CD4-positive, alpha-beta T cell (primary cell): ENCODE data around the gene KCNIP4. TPM values are rescaled to one million over a fixed set of nuclear protein-coding genes. Genes with fewer than 3 reads are reported as not detected.

Source experiments
- ATAC-seq: fragments of 200-7000 bp; cut with Tn5 transposase; one replicate; pipeline ENCODE4 v1.10.0; 2022; ENCODE audit warnings: mild to moderate bottlenecking; ENCODE audit not compliant: poor library complexity
- CTCF ChIA-PET: fragments of 350-600 bp; sonication (Branson Sonifier 250); formaldehyde crosslinking; loops from one replicate; lab custom pipeline; 2021; ENCODE audit warnings: antibody characterized with exemption, inconsistent platforms; lab: Charles Lee
- POLR2A ChIA-PET: fragments of 350-600 bp; sonication (Branson Sonifier 250); formaldehyde crosslinking; loops from one replicate; lab custom pipeline; 2021; ENCODE audit warnings: antibody characterized with exemption, inconsistent platforms; lab: Charles Lee
- DNase-seq, 14 experiments: peaks; one replicate each; pipeline ENCODE4 v3.0.0-alpha.2; 2013 to 2020; ENCODE audit warnings: mixed read lengths in 2 of 14
- H3K27ac ChIP-seq, 2 donors: one replicate each; pipeline versions ENCODE4 v1.5.1 to v1.7.0; 2013; ENCODE audit warnings: low read length in 2 of 2, low read depth in 1 of 2, mild to moderate bottlenecking in 1 of 2
- H3K27me3 ChIP-seq, 2 experiments: 1 replicate in 1 of 2; 2 replicates in 1 of 2; pipeline versions ENCODE4 v1.6.1 to v1.7.0; 2013; ENCODE audit warnings: low read length in 2 of 2, control low read depth in 1 of 2, mild to moderate bottlenecking in 1 of 2, moderate library complexity in 1 of 2; ENCODE audit not compliant: insufficient read depth in 2 of 2, control insufficient read depth in 1 of 2
- H3K36me3 ChIP-seq: one replicate; pipeline ENCODE4 v1.6.1; 2013; ENCODE audit warnings: low read length, control low read depth; ENCODE audit not compliant: insufficient read depth
- H3K4me1 ChIP-seq: one replicate; pipeline ENCODE4 v1.6.1; 2013; ENCODE audit warnings: low read length, control low read depth; ENCODE audit not compliant: insufficient read depth
- H3K4me3 ChIP-seq: one replicate; pipeline ENCODE4 v1.5.1; 2013; ENCODE audit warnings: mild to moderate bottlenecking, low read length, moderate library complexity
- H3K9me3 ChIP-seq, 2 experiments: 1 replicate in 1 of 2; 2 replicates in 1 of 2; pipeline versions ENCODE4 v1.6.1 to v1.7.0; 2013; ENCODE audit warnings: low read length in 2 of 2, mild to moderate bottlenecking in 2 of 2, control low read depth in 1 of 2, moderate library complexity in 1 of 2; ENCODE audit not compliant: control insufficient read depth in 1 of 2, insufficient read depth in 1 of 2
- H3K27ac Mint-ChIP-seq: one replicate; pipeline ENCODE4 v1.8.0; 2020; ENCODE audit warnings: mixed read lengths
- H3K27me3 Mint-ChIP-seq: one replicate; pipeline ENCODE4 v1.8.0; 2021; ENCODE audit warnings: mixed read lengths
- H3K36me3 Mint-ChIP-seq: one replicate; pipeline ENCODE4 v1.8.0; 2021; ENCODE audit warnings: low read depth, mixed read lengths
- H3K4me1 Mint-ChIP-seq: one replicate; pipeline ENCODE4 v1.8.0; 2021; ENCODE audit warnings: low read depth, mixed read lengths
- H3K4me3 Mint-ChIP-seq: one replicate; pipeline ENCODE4 v1.8.0; 2020; ENCODE audit warnings: mild to moderate bottlenecking, mixed read lengths
- H3K9me3 Mint-ChIP-seq: one replicate; pipeline ENCODE4 v1.8.0; 2020; ENCODE audit warnings: mixed read lengths
- CTCF ChIP-seq: fragments of 200-600 bp; IDR thresholded peaks from one replicate; pipeline ENCODE4 v1.8.0; 2022; ENCODE audit warnings: antibody characterized with exemption, mild to moderate bottlenecking
- intact Hi-C, 2 experiments: fragments of 100-400 bp; cut with DNase I in 1 of 2; cut with micrococcal nuclease in 1 of 2; formaldehyde crosslinking; loops; one replicate each; pipeline versions ENCODE4 v1.15.1 to v1.9.0; 2023 to 2025; cut with DNase I, micrococcal nuclease
- total RNA-seq, 174 experiments: library from RNA in 2 of 174; stranded (reverse) in 2 of 174; gene quantifications; one replicate each; pipeline ENCODE4 v1.2.3 and lab custom pipeline; 2021 to 2026

KCNIP4 gene
- total RNA-seq, 2 experiments from 2014 or later = not detected

GRCh38 chr4:20925176-20925575 is 1023.4 kb downstream of the KCNIP4 start:
- CTCF ChIA-PET = no interaction called here

DNA sequence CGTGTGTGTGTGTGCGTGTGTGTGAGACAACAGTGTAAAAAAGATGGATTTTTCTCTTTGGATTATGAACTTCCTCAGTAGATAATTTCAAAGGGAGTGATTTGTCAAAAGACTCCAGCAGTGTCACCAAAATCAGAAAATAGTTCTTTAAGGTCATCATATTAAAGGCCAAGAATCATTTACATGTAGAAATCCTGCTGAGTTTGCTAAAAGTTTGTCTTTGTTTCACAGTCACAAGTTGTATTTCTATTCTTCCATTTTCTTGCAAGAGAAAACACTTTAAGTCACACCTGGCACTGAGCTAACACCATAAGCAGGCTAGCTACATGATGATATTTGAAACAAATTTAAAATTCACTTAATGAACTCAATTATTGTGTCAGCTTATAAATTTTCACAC is 1025.6 kb downstream of the KCNIP4 start:
- Mint-ChIP-seq H3K27me3 (no peaks in the 10 kb centered on the region), H3K27ac (no peak overlapping the region), H3K4me1 (peaks cover 3% of the 10 kb centered on the region), H3K9me3 (peaks cover 6% of the 10 kb centered on the region), H3K4me3 (no peak overlapping the region), H3K36me3 (no peaks in the 10 kb centered on the region)
- H3K9me3 ChIP-seq = no peaks in the 10 kb centered on the region
- H3K4me1 ChIP-seq = no peaks in the 10 kb centered on the region
- no peak overlapping the region for H3K27ac ChIP-seq
- ChIA-PET CTCF (no interaction called here), POLR2A (no interaction called here)
- DNase-seq (no peak), ATAC-seq (no peak)
- H3K27me3 ChIP-seq = no peaks in the 10 kb centered on the region
- no peaks in the 10 kb centered on the region for H3K36me3 ChIP-seq
- intact Hi-C loops = no loop called here
- TF ChIP-seq CTCF = no peak
- no peak overlapping the region for H3K4me3 ChIP-seq

More at GRCh38 chr4:20925176-20925575, 1023.4 kb downstream of the KCNIP4 start:
- no peak for ATAC-seq
- Mint-ChIP-seq H3K27me3 (no peaks in the 10 kb centered on the region), H3K36me3 (no peaks in the 10 kb centered on the region), H3K9me3 (peaks cover 6% of the 10 kb centered on the region), H3K4me3 (no peak overlapping the region), H3K27ac (no peak overlapping the region), H3K4me1 (no peaks in the 10 kb centered on the region)
- Histone ChIP-seq H3K4me3 (no peak overlapping the region), H3K27me3 (no peaks in the 10 kb centered on the region), H3K36me3 (no peaks in the 10 kb centered on the region), H3K9me3 (no peaks in the 10 kb centered on the region), H3K27ac (no peak overlapping the region), H3K4me1 (no peaks in the 10 kb centered on the region)
- DNase-seq = no peak
- intact Hi-C loops = no loop called here
- no peak for TF ChIP-seq CTCF
- POLR2A ChIA-PET = no interaction called here

GRCh38 chr4:20916106-20916505 is 1032.5 kb downstream of the KCNIP4 start:
- POLR2A ChIA-PET = interaction anchor here (0.6 to 1.4 kb wide), 2 partner anchors 14 to 44 kb away, joined by 3 read pairs; no protein-coding TSS in a partner anchor
- CTCF ChIA-PET = no interaction called here
- ATAC-seq = peak; percentile 56

More at GRCh38 chr4:20916106-20916505, 1032.5 kb downstream of the KCNIP4 start:
- Histone ChIP-seq H3K36me3 (no peaks in the 10 kb centered on the region), H3K4me3 (no peak overlapping the region), H3K27ac (peak overlapping the region in 1 of 2 donors; percentile 24), H3K27me3 (no peaks in the 10 kb centered on the region), H3K9me3 (no peaks in the 10 kb centered on the region), H3K4me1 (peaks cover 8% of the 10 kb centered on the region)
- H3K4me1 Mint-ChIP-seq = peaks cover 20% of the 10 kb centered on the region
- no peaks in the 10 kb centered on the region for H3K36me3 Mint-ChIP-seq
- H3K27ac Mint-ChIP-seq = peak overlapping the region; percentile 27
- peaks cover 4% of the 10 kb centered on the region for H3K9me3 Mint-ChIP-seq
- TF ChIP-seq CTCF = no peak
- H3K4me3 Mint-ChIP-seq = peak overlapping the region; percentile 17
- intact Hi-C loops = no loop called here
- H3K27me3 Mint-ChIP-seq = no peaks in the 10 kb centered on the region
- DNase-seq = peak in 5 of 14 experiments; percentile 2 to 78 (median 26)
